ENCODE data around the gene SLC43A1. TPM values are rescaled to one million over a fixed set of nuclear protein-coding genes. Genes with fewer than 3 reads are reported as not detected.
"Not testable (repeated sequence)": the region's sequence is repeated elsewhere in the genome, so short reads cannot be mapped to it uniquely, and the experiment has no call there.

SLC43A1 gene
- total and polyA plus RNA-seq, 4 donors = 85.6 to 171 (median 107) TPM

GRCh38 chr11:57446055-57446454 lies 69.4 kb downstream of the SLC43A1 start:
- no peak for DNase-seq (ENCODE audit: low spot score)
- WGBS = 91% methylated on average over 1 of the region's 1 CpG
- TF ChIP-seq RAD21 (IDR thresholded peaks at IDR 0.05) (no peak), REST (IDR thresholded peaks at IDR 0.05) (no peak), FOXA2 (IDR thresholded peaks at IDR 0.05) (no peak), FOXA1 (IDR thresholded peaks at IDR 0.05) (no peak), YY1 (IDR thresholded peaks at IDR 0.05) (no peak), TAF1 (conservative IDR thresholded peaks at IDR 0.05) (no peak), NR2F2 (IDR thresholded peaks at IDR 0.05) (no peak), GABPA (IDR thresholded peaks at IDR 0.05 in 1 of 2, conservative IDR thresholded peaks at IDR 0.05 in 1 of 2) (no peak), CTCF (IDR thresholded peaks at IDR 0.05; ENCODE audit: low read depth, low read length, missing input control) (no peak), MAX (IDR thresholded peaks at IDR 0.05) (no peak), HNF4A (conservative IDR thresholded peaks at IDR 0.05) (no peak), ZBTB33 (IDR thresholded peaks at IDR 0.05) (no peak), JUND (IDR thresholded peaks at IDR 0.05) (no peak), SP1 (IDR thresholded peaks at IDR 0.05) (no peak), HNF4G (IDR thresholded peaks at IDR 0.05) (no peak)

GRCh38 chr11:57445122-57445394 lies 70.4 kb downstream of the SLC43A1 start:
- 87% methylated on average over 9 of the region's 9 CpGs for WGBS
- H3K27me3 ChIP-seq (ENCODE audit: control insufficient read depth in 4 of 4, insufficient read depth in 4 of 4, low read length in 3 of 4); H3K9me3 ChIP-seq (ENCODE audit: control insufficient read depth in 4 of 4, low read length in 3 of 4); H3K36me3 ChIP-seq (ENCODE audit: control insufficient read depth in 4 of 4, insufficient read depth in 3 of 4, low read depth in 1 of 4, low read length in 3 of 4); H3K27ac ChIP-seq (ENCODE audit: low read depth in 1 of 2, low read length in 2 of 2); DNase-seq (ENCODE audit: low spot score); H3K9ac ChIP-seq (ENCODE audit: low read depth in 1 of 2, low read length in 2 of 2); H3K4me1 ChIP-seq (ENCODE audit: control insufficient read depth in 4 of 4, insufficient read depth in 4 of 4, low read length in 3 of 4); H3K4me3 ChIP-seq (ENCODE audit: low read depth in 1 of 3, low read length in 3 of 3): not testable (repeated sequence)

More at GRCh38 chr11:57446055-57446454, 69.4 kb downstream of the SLC43A1 start:
- peaks cover 0 to 4% (median 1%) of the 10 kb centered on the region in 4 donors for H3K4me1 ChIP-seq (ENCODE audit: control insufficient read depth in 4 of 4, insufficient read depth in 4 of 4, low read length in 3 of 4)
- H3K9me3 ChIP-seq (ENCODE audit: control insufficient read depth in 4 of 4, low read length in 3 of 4) = no peaks in the 10 kb centered on the region
- no peak overlapping the region for H3K27ac ChIP-seq (ENCODE audit: low read depth in 1 of 2, low read length in 2 of 2)
- H3K36me3 ChIP-seq (ENCODE audit: control insufficient read depth in 4 of 4, insufficient read depth in 3 of 4, low read depth in 1 of 4, low read length in 3 of 4) = no peaks in the 10 kb centered on the region
- H3K4me3 ChIP-seq (ENCODE audit: low read depth in 1 of 3, low read length in 3 of 3) = no peak overlapping the region
- H3K27me3 ChIP-seq (ENCODE audit: control insufficient read depth in 4 of 4, insufficient read depth in 4 of 4, low read length in 3 of 4) = no peaks in the 10 kb centered on the region
- no peak overlapping the region for H3K9ac ChIP-seq (ENCODE audit: low read depth in 1 of 2, low read length in 2 of 2)

Data from liver (tissue), 9 donors.